Chondrocyte (in vitro differentiated cells): ENCODE measurements around the gene LCE4A. TPM values are rescaled to one million over a fixed set of nuclear protein-coding genes. Genes with fewer than 3 reads are reported as not detected.

Experiments
- DNase-seq: peaks from one replicate; pipeline ENCODE4 v3.0.0; 2021; ENCODE audit warnings: mixed read lengths, low spot score
- H3K27ac Mint-ChIP-seq: one replicate; pipeline ENCODE4 v1.8.0; 2021; ENCODE audit warnings: mild to moderate bottlenecking, moderate library complexity, mixed read lengths; ENCODE audit not compliant: unreplicated experiment
- H3K27me3 Mint-ChIP-seq: 2 replicates; pipeline ENCODE4 v1.8.0; 2021; ENCODE audit warnings: low read depth, mixed read lengths
- H3K36me3 Mint-ChIP-seq: 2 replicates; pipeline ENCODE4 v1.8.0; 2021; ENCODE audit warnings: low read depth, mixed read lengths
- H3K4me1 Mint-ChIP-seq: 2 replicates; pipeline ENCODE4 v1.8.0; 2021; ENCODE audit warnings: low read depth, mild to moderate bottlenecking, mixed read lengths
- H3K4me3 Mint-ChIP-seq: one replicate; pipeline ENCODE4 v1.8.0; 2021; ENCODE audit warnings: mild to moderate bottlenecking, moderate library complexity, mixed read lengths; ENCODE audit not compliant: unreplicated experiment
- H3K9me3 Mint-ChIP-seq: 2 replicates; pipeline ENCODE4 v1.8.0; 2021; ENCODE audit warnings: low read depth, mixed read lengths
- CTCF ChIP-seq: fragments of 200-600 bp; sonication (generic); IDR thresholded peaks from 2 replicates; pipeline ENCODE4 v1.5.0; 2021; ENCODE audit warnings: antibody characterized with exemption, mild to moderate bottlenecking, moderate library complexity
- total RNA-seq: library from RNA; stranded (reverse); gene quantifications from 3 replicates; pipeline ENCODE4 v1.2.1, GENCODE V29; 2021

Gene LCE4A
- total RNA-seq, 1 donor from 2014 or later, result not detected

DNA sequence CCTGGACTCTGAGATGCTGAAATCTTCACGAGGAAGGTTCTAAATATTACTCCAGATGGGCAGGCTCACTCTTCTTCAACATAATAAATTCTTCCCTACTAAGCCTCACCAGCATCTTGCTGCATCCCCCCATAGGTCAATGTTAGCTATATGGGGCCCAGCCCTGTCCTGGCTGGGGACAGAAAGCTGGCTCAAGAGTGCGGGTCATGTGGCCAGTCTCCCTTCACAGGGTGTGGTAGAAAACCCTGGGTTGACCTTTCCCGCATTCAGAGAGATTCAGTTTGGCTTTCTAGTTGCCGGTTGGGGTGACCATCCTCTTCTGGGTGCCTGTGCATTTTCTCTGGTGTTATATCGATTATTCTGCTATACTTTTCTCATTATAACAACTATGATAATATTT is 30.0 kb downstream of the LCE4A start:
- Mint-ChIP-seq H3K4me3 (no peak overlapping the region), H3K9me3 (peaks cover 13% of the 10 kb centered on the region), H3K27ac (no peak overlapping the region), H3K27me3 (no peaks in the 10 kb centered on the region), H3K4me1 (no peaks in the 10 kb centered on the region), H3K36me3 (no peaks in the 10 kb centered on the region)
- TF ChIP-seq CTCF, result no peak
- no peak for DNase-seq

DNA sequence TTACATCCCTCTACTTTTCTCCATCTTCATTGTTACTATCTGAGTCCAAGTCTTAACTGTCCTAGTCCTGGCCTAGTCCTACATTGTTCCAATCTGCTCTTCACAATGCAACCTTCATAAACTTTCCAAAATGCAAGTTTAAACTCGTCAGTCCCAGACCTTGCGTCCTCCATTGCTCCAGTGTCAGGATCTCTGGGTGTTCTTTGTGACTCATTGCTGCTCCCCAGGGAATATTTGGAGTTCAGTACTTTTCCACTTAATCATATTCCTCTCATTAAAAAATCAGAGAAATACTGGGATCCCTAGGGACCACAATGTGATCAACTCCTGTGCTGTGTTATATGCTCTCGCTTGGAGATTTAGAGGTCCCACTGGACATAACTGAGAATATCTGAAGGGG is 31.9 kb downstream of the LCE4A start:
- H3K9me3 Mint-ChIP-seq, result peaks cover 13% of the 10 kb centered on the region
- TF ChIP-seq CTCF, result no peak
- no peaks in the 10 kb centered on the region for H3K4me1 Mint-ChIP-seq
- H3K4me3 Mint-ChIP-seq, result no peak overlapping the region
- peaks cover 1% of the 10 kb centered on the region for H3K36me3 Mint-ChIP-seq
- no peak for DNase-seq
- H3K27ac Mint-ChIP-seq, result no peak overlapping the region
- no peaks in the 10 kb centered on the region for H3K27me3 Mint-ChIP-seq

DNA sequence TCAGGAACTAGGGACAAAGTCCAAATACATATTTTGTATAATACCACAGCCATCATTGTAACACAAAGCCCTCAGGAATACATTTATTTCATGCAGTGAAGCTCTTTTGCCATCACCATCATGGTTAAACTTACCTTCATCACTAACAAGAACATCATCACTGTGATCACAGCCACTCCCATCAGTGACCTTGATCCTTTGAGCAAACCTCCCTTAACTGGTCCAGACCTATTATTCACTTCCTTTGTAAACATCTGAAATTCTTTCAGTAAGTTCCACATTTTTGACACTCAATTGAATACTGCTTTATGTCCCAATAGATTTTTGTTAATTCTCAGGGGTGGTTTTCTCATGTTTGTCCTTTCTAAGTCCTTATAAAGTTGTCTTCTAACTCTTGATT is 33.7 kb downstream of the LCE4A start:
- TF ChIP-seq CTCF, result no peak
- H3K4me1 Mint-ChIP-seq, result no peaks in the 10 kb centered on the region
- no peaks in the 10 kb centered on the region for H3K27me3 Mint-ChIP-seq
- H3K27ac Mint-ChIP-seq, result no peak overlapping the region
- H3K36me3 Mint-ChIP-seq, result peaks cover 1% of the 10 kb centered on the region
- DNase-seq, result no peak
- peaks cover 18% of the 10 kb centered on the region for H3K9me3 Mint-ChIP-seq
- no peak overlapping the region for H3K4me3 Mint-ChIP-seq

GRCh38 chr1:152743371-152744145 is 35.6 kb downstream of the LCE4A start:
- TF ChIP-seq CTCF, result no peak
- H3K9me3 Mint-ChIP-seq, result peaks cover 11% of the 10 kb centered on the region
- no peak for DNase-seq
- no peak overlapping the region for H3K4me3 Mint-ChIP-seq
- no peaks in the 10 kb centered on the region for H3K27me3 Mint-ChIP-seq
- peaks cover 1% of the 10 kb centered on the region for H3K36me3 Mint-ChIP-seq
- H3K4me1 Mint-ChIP-seq, result no peaks in the 10 kb centered on the region
- H3K27ac Mint-ChIP-seq, result no peak overlapping the region

DNA sequence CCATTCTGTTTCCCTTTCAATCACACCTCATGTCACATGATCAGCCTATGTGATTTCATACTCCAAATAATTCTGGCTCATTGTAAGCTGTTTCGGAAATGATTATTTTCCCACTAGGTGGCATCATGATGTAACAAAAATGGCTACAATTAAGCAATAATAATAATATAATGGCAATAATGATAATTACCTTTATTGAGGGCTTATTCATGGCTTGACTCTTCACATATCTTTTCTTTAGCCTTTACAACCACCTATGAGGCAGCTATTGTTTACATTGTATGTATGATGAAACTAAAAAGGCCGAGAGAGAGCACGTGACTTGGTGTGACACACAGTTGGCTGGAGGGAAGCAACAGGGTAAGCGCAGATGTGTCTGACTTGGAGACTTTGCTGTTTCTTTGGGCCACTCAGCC is 37.3 kb downstream of the LCE4A start:
- no peak for DNase-seq
- peak; percentile 19 for TF ChIP-seq CTCF
- peaks cover 1% of the 10 kb centered on the region for H3K36me3 Mint-ChIP-seq
- no peaks in the 10 kb centered on the region for H3K27me3 Mint-ChIP-seq
- peaks cover 11% of the 10 kb centered on the region for H3K9me3 Mint-ChIP-seq
- H3K4me3 Mint-ChIP-seq, result no peak overlapping the region
- H3K4me1 Mint-ChIP-seq, result no peaks in the 10 kb centered on the region
- H3K27ac Mint-ChIP-seq, result no peak overlapping the region
